SU-DHL-6 (cell line): ENCODE results near the gene VAV3.

Experiments
- EZH2phosphoT487 ChIP-seq: fragments of 200-600 bp; sonication (generic), shearing (Covaris generic); conservative IDR thresholded peaks from 2 replicates; pipeline ENCODE4 v1.6.1; 2018; ENCODE audit warnings: mild to moderate bottlenecking, antibody characterized with exemption, low read length, moderate library complexity, mixed read lengths
- TF ChIP-seq, protein P1 (sequence below): fragments of 200-600 bp; sonication (generic); IDR thresholded peaks from one replicate; pipeline ENCODE4 v1.5.1; 2017; ENCODE audit warnings: antibody characterized with exemption, mild to moderate bottlenecking, low read length, moderate library complexity; ENCODE audit not compliant: insufficient read depth, poor library complexity, severe bottlenecking

DNA sequence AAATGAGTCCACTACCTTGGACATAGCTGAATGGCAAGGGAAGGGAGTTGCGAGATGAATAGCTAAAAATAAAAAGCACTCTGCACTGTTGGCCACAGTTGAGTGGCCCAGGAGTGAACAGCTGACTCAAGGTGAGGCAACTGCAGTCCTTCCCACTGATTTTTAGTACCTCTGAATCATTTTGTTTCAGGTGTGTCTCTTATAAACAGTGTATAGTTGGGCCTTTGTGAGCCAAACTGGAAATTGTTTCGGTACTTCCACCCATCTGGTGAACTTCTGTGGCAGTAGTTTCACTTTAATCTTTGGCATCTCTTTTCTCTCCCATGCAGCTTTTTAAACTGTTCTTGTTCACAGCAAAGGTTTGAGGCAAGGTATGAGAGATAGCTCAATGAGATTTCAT lies 122.7 kb downstream of the VAV3 start:
- TF ChIP-seq EZH2phosphoT487: no peak
- TF ChIP-seq, protein P1, sequence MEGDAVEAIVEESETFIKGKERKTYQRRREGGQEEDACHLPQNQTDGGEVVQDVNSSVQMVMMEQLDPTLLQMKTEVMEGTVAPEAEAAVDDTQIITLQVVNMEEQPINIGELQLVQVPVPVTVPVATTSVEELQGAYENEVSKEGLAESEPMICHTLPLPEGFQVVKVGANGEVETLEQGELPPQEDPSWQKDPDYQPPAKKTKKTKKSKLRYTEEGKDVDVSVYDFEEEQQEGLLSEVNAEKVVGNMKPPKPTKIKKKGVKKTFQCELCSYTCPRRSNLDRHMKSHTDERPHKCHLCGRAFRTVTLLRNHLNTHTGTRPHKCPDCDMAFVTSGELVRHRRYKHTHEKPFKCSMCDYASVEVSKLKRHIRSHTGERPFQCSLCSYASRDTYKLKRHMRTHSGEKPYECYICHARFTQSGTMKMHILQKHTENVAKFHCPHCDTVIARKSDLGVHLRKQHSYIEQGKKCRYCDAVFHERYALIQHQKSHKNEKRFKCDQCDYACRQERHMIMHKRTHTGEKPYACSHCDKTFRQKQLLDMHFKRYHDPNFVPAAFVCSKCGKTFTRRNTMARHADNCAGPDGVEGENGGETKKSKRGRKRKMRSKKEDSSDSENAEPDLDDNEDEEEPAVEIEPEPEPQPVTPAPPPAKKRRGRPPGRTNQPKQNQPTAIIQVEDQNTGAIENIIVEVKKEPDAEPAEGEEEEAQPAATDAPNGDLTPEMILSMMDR: no peak
